ENCODE measurements around the gene KIF4A. TPM values are rescaled to one million over a fixed set of nuclear protein-coding genes. Genes with fewer than 3 reads are reported as not detected.
A peak's percentile ranks its signal among the peaks of the same experiment; 100 is the strongest.

Gene KIF4A
- total and polyA plus RNA-seq, 4 donors, result 0.33 to 2.4 (median 0.64) TPM

DNA sequence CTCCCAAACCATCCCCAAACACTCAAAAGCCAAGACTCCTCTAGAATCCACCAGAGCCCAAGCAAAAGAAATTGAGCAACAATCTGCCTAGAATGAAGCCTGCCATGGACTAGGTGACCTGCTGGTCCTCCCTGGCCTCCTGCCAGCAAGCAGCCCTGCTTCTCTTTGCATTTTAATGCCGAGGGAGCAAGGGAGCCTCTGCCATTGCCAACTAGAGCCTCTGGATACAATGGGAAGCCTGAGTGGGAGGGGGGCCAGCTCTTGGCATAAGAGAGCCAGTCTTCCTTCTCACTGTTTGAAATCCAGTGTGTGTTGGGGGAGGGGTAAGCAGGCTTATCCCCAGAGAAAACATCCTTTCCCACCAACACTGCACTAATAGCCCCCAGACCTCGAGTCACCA, 131.7 kb downstream of the KIF4A start:
- DNase-seq (no peak), ATAC-seq (ENCODE audit: insufficient read depth, low FRiP score) (no peak)
- Histone ChIP-seq H3K27ac (ENCODE audit: low read depth in 1 of 2, low read length in 1 of 2) (no peak overlapping the region), H3K9ac (ENCODE audit: insufficient read depth in 1 of 2, low read length in 2 of 2) (no peak overlapping the region), H3K9me3 (ENCODE audit: control insufficient read depth in 4 of 4, insufficient read depth in 3 of 4, low read length in 3 of 4) (peaks cover 0 to 3% (median 0%) of the 10 kb centered on the region in 4 donors), H3K4me3 (no peak overlapping the region), H3K36me3 (ENCODE audit: control insufficient read depth in 4 of 4, insufficient read depth in 4 of 4, low read length in 4 of 4) (no peaks in the 10 kb centered on the region), H3K27me3 (ENCODE audit: control insufficient read depth in 3 of 3, insufficient read depth in 3 of 3, low read length in 2 of 3) (peaks cover 0 to 3% (median 0%) of the 10 kb centered on the region in 3 donors), H3K4me1 (ENCODE audit: control insufficient read depth in 5 of 5, insufficient read depth in 5 of 5, low read length in 5 of 5) (no peaks in the 10 kb centered on the region)
- WGBS, 2 donors, result 39 to 51% methylated on average over 2 of the region's 2 CpGs
- TF ChIP-seq, protein P1, sequence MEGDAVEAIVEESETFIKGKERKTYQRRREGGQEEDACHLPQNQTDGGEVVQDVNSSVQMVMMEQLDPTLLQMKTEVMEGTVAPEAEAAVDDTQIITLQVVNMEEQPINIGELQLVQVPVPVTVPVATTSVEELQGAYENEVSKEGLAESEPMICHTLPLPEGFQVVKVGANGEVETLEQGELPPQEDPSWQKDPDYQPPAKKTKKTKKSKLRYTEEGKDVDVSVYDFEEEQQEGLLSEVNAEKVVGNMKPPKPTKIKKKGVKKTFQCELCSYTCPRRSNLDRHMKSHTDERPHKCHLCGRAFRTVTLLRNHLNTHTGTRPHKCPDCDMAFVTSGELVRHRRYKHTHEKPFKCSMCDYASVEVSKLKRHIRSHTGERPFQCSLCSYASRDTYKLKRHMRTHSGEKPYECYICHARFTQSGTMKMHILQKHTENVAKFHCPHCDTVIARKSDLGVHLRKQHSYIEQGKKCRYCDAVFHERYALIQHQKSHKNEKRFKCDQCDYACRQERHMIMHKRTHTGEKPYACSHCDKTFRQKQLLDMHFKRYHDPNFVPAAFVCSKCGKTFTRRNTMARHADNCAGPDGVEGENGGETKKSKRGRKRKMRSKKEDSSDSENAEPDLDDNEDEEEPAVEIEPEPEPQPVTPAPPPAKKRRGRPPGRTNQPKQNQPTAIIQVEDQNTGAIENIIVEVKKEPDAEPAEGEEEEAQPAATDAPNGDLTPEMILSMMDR (IDR thresholded peaks at IDR 0.05; ENCODE audit: control extremely low read depth, extremely low read depth), result no peak

DNA sequence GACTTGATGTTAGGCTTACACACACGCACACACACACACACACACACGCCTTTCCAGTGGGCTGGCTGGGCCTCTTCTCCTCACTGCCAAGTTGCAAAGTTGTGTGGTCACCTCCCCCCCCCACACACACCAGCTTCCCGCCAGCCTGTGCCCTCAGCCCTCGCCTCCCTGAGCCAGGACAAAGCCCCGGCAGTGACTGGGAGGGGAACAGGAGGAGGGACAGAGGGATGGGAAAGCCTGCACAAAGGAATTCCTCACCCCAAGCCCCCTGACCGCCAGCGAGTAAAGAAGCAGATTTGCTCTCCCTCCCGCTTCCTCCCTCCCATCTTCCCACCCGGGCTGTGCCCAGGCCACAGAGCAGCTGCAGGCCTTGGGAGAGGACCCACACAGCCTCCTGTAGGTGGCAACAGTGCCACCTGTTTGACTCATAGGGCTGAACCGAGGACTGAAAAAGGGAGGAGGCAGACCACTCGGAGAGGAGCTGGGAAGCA, 133.0 kb downstream of the KIF4A start, which contains the start of gene GDPD2:
Gene GDPD2 (plus strand): TSS at position 464 of the 491 bp plus-strand sequence. CDS start 1,671 bp downstream, outside the sequence.
- peaks cover 0 to 3% (median 0%) of the 10 kb centered on the region in 3 donors for H3K27me3 ChIP-seq (ENCODE audit: control insufficient read depth in 3 of 3, insufficient read depth in 3 of 3, low read length in 2 of 3)

DNA sequence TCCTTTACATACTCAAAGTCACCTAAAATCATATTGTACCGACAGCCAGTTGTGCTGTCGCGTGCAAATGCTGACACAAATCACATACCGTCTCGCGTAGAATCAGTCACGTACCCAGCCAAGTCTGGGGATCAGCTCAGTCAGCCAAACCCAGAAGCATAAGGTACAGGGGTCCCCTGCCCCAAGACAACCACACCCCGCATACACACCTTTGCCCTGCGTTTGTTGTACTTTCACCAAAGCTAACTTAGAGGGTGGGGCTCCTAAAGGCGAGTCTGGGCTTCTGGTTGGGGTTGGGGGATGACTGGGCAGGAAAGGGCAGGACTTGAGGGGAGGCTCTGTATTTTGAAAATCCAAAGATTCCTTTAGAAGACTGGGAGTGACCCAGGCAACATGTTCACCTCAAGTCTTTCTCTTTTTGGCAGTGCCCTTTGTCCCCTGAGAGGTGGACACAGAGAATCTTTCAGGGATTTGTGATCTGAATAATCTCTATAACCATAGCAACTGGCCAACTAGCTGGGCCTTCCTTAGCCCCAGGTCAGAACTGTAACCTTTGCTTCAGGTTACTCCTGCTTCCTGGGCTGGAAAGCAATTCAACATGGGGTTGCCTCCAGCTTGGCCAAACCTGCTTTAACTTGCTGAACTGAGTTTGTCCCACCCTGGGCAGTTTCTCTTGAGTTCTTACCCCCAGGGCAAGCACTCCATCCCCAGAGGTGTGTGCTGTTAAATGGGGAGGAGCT, 134.2 kb downstream of the KIF4A start:
- 72 to 86% methylated on average over 10 of the region's 10 CpGs for WGBS, 2 donors
- DNase-seq (no peak), ATAC-seq (ENCODE audit: insufficient read depth, low FRiP score) (no peak)
- Histone ChIP-seq H3K27me3 (ENCODE audit: control insufficient read depth in 3 of 3, insufficient read depth in 3 of 3, low read length in 2 of 3) (peaks cover 0 to 3% (median 0%) of the 10 kb centered on the region in 3 donors), H3K9me3 (ENCODE audit: control insufficient read depth in 4 of 4, insufficient read depth in 3 of 4, low read length in 3 of 4) (peaks cover 0 to 3% (median 0%) of the 10 kb centered on the region in 4 donors), H3K27ac (ENCODE audit: low read depth in 1 of 2, low read length in 1 of 2) (no peak overlapping the region), H3K4me1 (ENCODE audit: control insufficient read depth in 5 of 5, insufficient read depth in 5 of 5, low read length in 5 of 5) (no peaks in the 10 kb centered on the region), H3K9ac (ENCODE audit: insufficient read depth in 1 of 2, low read length in 2 of 2) (no peak overlapping the region), H3K36me3 (ENCODE audit: control insufficient read depth in 4 of 4, insufficient read depth in 4 of 4, low read length in 4 of 4) (no peaks in the 10 kb centered on the region), H3K4me3 (no peak overlapping the region)
- TF ChIP-seq, protein P1 (IDR thresholded peaks at IDR 0.05; ENCODE audit: control extremely low read depth, extremely low read depth), result no peak

More for the DNA sequence above, 133.0 kb downstream of the KIF4A start, which contains the start of gene GDPD2:
- Histone ChIP-seq H3K9ac (ENCODE audit: insufficient read depth in 1 of 2, low read length in 2 of 2) (no peak within 1 kb of the TSS), H3K9me3 (ENCODE audit: control insufficient read depth in 4 of 4, insufficient read depth in 3 of 4, low read length in 3 of 4) (peaks cover 0 to 3% (median 0%) of the 10 kb centered on the region in 4 donors), H3K36me3 (ENCODE audit: control insufficient read depth in 4 of 4, insufficient read depth in 4 of 4, low read length in 4 of 4) (no peaks in the 10 kb centered on the region), H3K27ac (ENCODE audit: low read depth in 1 of 2, low read length in 1 of 2) (no peak within 1 kb of the TSS), H3K4me1 (ENCODE audit: control insufficient read depth in 5 of 5, insufficient read depth in 5 of 5, low read length in 5 of 5) (no peaks in the 10 kb centered on the region), H3K4me3 (no peak within 1 kb of the TSS)
- ATAC-seq (ENCODE audit: insufficient read depth, low FRiP score) (no peak), DNase-seq (peak; percentile 42 to 59 (median 44))
- 17 to 38% methylated on average over 9 to 11 of the region's 11 CpGs for WGBS, 2 donors
- TF ChIP-seq, protein P1 (IDR thresholded peaks at IDR 0.05; ENCODE audit: control extremely low read depth, extremely low read depth), result no peak

All from lung (tissue), 12 donors.